GM19438 (cell line): ENCODE measurements around the gene ORAI2.

Experiments used
- ATAC-seq: cut with Tn5 transposase; IDR thresholded peaks from one replicate; pipeline ENCODE4 v1.9.1; 2021; ENCODE audit warnings: low read depth; ENCODE audit not compliant: unreplicated experiment

Gene ORAI2

DNA sequence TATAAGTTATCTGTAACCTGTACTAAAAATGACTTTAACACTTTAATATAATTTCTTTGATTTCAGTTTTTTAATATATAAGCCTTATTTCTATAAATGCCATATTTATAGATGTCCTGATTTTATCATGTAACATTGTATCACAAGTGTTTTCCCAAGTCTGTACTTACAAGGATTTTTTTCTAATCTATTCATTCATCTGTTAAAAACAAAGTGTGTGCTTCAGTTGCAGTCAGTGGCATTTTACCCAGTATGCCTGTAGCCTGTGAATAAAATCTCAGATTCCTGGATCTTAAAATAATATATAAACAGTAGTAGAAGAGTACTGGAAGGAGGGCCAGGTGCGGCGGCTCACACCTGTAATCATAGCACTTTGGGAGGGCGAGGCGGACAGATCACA is 19.8 kb upstream of the ORAI2 start:
- no peak for ATAC-seq

DNA sequence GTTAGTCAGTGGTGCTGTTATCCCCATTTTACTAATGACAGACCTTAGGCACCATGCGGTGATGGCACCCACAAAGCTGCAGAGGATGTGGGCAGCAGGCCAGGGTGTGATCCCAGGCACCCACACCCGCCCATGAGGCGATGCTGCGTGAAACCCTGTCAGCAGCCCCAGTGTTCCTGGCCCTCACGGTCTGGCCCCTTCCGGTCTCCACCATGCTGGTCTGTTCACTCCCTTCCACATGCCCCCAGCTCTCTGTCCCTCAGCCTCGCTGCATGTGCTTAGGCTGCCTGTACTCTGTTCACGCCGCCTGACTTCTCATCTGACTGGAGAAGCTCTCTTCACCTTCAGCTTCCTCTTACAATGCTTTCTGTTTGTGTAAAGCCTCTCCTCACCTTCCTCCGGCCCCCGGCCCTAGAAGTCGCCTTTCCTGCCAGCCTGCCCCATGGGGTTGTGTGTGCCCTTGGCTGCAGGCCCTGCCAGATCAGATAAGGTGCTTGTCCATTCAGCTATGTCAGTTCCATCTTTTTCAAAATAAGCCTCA is 17.6 kb upstream of the ORAI2 start:
- no peak for ATAC-seq

DNA sequence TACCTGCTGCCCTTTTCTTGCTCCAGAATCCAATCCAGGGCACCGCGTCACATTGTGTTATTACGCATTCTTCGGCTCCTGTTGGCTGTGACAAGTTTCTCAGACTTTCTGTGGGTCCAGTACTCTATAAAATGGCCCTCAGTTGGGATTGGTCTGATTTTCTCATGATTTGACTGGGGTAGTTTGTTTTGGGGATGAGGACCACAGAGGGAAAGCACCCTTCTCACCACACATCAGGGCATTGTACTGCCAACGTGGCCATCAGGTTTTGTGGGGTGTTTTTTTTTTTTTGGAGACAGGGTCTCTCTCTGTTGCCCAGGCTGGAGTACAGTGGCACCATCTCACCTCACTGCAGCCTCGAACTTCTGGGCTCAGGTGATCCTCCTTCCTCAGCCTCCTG is 17.0 kb upstream of the ORAI2 start:
- ATAC-seq = no peak

DNA sequence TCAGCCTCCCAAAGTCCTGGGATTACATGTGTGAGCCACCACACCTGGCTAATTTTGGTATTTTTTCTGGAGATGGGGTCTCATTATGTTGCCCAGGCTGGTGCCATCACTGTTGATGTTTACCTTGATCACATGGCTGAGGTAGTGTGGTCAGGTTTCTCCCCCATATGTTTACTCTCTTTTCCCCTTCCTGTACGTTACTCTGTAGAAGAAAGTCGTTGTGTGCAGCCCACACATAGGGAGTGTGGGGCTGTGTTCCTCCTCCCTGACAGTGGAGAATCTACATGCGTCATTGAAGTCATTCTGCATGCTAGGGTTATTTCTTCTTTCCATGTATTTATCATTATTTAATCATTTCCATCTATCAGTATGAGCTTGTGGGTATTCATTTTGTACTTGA is 16.3 kb upstream of the ORAI2 start:
- ATAC-seq = no peak

DNA sequence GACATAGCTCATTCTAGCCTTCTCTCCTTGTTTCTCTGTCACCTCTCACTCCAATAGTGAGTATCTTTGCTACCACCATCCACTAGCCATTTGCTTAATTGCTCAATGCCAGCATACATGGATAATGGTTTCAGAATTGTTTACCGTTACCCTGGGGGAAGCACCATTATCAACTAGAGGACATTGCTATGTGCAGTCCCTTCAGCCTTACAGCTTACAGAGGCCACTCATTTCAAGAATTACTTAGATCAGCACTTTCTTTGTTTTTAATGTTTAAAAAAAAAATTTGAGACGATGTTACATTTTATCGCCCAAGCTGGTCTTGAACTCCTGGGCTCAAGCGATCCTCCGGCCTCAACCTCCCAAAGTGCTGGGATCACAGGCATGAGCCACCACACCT is 14.8 kb upstream of the ORAI2 start:
- ATAC-seq = no peak

DNA sequence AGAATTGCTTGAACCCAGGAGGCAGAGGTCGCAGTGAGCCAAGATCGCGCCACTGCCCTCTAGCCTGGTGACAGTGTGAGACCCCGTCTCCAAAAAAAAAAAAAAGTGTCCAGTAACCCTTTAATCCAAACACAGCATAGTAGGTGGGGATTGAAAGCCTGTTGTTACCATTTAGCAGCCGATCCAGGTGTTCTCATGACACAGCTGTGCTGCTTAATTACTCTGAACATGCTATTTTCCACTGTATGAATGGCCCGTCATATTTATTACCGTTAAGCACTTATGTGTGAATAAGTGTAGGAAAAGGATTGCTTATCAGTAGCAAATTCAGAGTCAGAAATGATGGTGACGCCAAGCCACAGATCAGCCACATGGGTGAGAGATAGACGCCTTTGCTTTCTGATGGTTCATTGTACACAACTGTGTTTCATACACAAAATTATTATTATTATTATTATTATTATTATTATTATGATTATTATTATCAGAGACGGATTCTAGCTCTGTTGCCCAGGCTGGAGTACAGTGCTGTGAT is 11.6 kb upstream of the ORAI2 start:
- no peak for ATAC-seq

DNA sequence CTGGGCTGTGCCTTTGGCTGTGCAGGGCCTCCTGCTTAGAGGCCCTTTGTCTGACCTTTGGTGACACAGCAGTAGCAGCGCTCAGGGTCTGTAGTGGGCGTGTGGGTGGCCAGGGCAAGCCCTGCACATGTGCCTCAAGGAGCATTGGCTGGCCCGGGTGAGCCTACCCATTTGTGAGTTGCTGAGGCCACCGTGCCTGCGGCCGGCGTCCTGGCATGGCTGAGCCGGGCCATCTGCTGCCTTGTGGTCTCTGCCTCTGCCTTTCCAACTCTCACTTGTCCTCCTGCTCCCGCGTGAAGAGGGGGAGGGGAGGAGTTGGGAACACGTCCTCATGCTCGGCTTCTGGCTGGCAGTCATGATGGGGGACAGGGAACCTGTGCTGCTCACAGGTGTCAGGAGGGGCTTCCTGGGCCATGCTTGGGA is 9.2 kb upstream of the ORAI2 start:
- ATAC-seq = no peak

DNA sequence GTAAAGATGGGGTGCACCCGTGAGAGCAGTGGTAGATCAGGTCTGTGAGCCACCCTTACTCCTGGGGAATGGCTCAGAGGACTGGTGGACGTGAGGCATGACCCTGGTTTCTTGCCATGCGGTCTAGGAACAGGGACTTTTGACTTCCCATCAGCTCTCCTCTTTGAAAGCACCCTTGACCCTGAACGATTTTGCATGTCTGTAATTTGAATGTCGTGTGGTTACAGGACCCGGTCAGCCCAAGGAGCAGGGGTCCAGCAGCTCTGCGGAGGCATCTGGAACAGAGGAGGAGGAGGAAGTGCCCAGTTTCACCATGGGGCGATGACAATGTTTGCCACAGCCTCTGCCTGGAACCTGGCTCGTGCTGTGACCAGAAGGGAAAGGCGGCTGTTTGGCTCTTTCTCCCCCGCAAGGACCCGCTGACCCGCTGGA is 8.6 kb upstream of the ORAI2 start:
- ATAC-seq = no peak

DNA sequence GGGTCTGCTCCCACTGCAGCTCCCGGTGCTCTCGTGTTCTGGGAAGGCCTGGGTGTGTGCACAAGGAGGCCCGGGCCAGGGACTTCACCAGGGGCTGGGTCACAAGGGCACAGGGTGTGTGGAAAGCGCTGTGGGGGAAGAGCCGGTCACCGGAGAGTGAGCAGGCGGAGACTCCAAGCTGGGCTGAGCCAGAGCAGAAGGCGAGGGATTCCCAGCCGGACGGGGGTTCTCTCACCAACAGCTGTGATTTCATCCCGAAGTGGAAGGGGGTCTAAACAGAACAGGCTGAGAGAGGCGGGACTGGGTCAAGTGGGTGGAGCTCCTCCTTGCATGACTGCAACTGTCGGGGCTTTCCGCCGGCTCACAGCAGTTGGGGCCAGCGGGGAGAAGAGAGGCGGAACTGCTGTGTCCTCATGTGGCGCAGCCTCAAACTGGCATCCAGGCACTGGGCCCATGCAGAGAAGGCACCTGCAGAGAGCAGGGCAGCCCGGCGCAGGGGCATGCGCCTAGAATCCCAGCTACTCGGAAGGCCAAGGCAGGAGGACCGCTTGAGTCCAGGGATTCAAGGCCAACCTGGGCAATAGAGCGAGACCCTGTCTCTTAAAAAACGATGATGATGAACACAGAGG is 7.6 kb upstream of the ORAI2 start:
- ATAC-seq = peak; percentile 65

DNA sequence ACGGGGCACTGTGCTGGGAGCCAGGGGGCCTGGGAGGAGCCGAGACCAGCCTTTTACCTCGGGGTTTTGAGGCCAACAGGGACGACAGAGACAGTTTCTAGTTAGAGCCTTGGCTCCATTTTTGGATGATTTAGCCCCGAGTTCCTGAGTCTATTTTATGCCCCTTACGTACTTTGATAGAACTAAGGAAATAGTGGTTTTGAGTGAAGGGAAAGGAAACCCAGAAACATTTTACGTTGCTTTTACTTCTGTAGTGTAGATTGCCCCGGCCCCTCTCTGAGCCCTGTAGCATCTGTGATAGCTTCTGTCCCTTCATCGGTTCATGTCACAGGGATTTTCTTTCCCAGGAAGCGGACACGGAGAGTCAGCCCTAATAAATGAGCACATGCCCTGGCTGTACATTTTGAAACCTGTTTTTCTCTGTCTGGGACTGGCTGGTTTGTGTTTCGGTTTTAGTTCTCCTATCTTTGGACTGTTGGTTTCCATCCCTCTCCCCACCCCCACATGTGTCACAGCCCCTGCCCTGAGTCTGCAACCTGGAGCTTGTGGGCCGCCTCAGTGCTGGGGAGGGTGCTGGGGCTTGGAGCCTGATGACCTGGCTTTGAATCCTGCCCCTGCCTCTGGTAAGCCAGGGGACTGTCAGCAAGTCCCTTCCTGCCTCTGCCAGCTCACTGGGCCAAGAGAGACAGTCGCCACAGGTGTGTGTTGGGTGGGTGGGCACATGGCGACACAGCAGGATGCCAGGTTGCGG is 6.9 kb upstream of the ORAI2 start:
- ATAC-seq = peak; percentile 44

DNA sequence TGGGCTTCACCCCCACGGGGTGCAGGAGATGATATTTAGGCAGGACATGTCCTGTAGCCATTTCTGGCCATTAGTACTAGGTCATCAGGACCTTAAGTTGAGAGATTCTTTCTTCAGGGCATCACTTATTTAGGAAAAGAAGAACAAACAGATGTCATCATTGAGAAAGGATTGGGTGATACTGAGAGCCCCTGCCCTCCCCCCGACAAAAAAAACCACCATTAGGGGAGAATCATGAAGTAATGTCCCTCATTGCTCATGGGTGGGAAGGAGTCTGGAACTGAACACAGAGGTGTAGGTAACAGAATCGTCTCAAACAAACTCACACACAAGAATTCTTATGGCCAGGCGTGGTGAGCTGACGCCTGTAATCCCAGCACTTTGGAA is 6.4 kb upstream of the ORAI2 start:
- no peak for ATAC-seq

DNA sequence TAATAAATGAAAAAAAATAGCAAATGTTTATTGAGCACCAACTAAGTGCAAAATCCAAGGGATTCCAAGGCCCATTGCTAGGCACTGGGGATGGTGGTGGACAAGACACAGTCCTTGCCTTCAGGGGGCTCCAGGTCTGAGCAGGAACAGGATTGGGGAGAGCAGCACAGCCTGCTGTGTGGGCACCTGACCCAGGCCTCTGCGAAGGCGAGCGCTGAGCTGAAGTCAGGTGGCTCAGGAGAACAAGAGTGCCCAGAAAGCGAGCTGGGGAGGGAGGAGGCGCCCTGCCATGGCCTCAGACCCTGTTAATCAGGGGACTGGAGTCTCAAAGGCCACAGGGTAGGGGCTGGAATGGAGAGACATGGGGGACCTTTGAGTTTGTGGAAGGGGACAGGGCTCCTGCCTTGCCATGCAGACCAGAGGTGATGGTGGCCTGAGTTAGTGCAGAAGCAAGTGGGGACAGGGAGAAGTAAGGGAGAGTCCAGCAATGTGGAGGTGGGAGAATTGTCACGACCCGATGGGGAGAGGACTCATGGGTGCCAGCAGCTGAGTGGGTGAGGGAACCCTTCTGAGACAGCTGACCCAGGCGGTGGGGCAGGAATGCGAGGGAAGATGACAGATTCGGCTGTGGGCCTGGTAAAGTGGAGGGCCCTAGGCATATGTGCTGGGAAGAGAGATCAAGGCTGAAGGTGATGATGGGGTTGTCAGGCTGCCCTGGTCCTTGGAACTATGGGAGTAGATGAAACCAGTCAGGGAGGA is 4.1 kb upstream of the ORAI2 start:
- ATAC-seq = no peak

DNA sequence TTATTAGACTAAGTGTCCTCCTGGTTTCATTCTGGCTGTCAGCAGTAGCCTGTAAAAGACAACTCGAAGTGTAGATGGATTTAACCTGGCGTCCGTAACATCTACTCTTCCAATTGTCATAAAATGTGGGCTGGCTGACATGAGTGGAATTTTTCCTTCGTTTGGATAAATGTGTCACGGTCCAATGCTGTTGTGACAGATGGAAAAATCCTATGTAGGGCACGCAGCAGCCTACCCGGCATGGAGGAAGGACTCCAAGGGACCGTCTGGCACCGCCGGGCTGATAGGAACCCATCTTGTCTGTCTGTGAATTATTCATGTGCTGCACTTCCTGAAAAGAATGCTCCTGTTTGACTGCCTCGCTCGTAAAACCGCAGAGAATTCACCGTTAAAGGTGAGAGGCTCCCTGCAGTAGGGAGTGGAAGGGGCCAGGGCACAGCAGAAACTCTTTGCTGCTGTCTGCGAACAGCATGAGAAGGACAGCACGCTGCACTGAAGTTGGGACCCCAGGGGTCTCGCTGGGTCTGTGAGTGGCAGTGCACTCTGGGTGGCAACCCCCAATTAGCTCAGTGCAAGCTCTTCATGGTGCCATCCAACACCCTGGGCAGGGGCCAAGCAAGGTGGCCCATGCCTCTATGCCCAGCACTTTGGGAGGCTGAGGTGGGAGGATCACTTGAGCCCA is 1.6 kb upstream of the ORAI2 start:
- ATAC-seq = no peak

DNA sequence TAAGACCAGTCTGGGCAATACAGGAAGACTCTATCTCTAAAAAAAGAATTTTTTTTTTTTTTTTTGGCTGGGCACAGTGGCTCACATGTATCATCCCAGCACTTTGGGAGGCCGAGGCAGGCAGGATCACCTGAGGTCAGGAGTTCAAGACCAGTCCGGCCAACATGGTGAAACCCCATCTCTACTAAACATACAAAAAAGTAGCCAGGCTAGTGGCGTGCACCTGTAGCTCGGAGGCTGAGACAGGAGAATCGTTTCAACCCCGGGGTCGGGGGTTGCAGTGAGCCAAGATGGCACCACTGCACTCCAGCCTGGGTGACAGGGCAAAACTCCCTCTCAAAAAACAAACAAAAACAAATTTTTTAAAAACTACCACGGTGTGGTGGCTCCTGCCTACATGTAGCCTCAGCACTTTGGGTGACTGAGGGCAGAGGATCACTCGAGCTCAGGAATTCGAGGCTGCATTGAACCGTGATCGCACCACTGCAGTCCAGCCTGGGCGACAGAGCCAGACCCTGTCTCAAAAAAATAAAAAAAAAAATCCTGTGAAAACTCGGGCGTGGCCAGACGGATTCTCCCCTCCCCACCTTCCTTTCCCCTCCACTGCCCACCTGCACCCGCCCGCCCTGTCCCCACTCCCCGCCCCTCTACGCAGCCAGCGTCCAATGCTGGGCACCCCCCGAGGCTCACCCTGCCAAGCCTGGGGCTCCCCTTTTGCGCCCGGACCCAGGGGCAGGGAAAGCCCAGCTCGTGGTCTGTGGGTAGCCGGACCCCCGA is 745 bp upstream of the ORAI2 start:
- ATAC-seq = peak; percentile 20

DNA sequence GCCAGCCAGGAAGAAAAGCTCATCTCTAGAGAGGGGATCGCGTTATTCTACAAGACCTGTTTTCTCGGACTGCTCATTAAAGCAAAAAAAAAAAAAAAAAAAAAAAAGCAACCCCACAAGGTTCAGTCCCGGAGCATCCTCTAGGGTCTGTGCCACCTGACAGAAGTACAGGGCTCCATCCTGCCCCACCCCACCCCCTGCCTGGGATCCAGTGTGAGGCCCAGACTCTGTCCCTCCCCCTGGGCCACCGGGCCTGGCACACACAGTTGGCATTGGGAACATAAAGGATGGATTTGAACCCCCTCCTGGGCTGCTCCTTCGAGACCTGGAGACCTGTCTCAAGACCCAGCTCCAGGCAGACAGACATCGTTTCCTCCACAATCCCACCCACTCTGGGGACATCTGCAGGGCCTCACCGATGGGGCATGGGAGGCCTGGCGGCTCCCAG is 688 bp downstream of the ORAI2 start:
- ATAC-seq = no peak

DNA sequence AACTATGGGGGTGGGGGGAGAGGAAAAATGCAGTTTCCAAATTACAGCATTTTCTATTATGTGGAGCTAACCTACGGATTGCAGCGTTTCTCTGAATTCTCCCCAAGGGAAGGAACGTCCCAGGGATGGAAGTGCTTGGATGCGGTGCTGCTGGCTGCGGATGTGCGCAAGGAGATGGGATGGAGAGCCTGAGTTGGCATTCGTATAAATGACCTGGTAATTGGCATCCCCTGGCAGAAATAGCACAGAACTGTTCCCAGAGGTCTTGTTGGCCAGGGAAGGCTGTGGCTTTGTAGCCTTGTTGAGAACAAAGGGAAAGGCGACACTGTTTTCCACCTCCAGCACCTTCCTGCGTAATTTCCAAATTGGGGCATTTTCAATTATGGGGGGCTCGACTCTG is 2.7 kb downstream of the ORAI2 start:
- no peak for ATAC-seq

DNA sequence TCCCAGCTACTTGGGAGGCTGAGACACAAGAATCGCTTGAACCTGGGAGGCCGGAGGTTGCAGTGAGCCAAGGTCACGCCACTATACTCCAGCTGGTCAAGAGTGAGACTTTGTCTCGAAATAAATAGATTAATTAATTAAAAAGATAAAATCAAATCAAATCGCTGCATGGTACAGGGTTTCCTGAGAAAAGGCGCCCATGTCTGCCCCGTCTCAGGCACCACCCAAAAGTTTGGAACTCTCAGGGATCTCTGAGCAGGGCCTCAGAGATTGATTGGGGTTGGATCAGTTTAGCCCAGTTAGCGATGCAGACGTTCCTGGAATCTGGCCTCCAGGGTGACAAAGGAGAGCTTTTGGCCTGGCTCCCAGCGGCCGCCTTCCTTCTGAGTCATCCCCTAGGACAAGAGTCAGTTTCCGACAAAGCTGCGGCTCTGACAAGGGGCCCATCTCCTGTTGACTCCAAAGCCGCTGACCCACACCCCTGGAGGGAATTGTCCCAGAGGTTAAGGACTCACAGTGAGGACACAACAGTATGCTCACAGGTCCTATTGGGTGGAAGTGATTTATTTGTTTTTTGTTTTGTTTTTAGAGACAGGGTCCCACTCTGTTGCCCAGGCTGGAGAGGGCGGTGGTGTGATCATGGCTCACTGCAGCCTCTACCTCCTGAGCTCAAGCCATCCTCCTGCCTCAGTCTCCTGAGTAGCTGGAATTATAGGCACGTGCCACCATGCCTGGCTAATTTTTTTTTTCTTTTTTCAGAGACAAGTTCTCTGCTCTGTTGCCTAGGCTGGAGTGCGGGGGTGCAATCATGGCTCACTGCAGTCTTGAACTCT is 6.8 kb downstream of the ORAI2 start:
- no peak for ATAC-seq

DNA sequence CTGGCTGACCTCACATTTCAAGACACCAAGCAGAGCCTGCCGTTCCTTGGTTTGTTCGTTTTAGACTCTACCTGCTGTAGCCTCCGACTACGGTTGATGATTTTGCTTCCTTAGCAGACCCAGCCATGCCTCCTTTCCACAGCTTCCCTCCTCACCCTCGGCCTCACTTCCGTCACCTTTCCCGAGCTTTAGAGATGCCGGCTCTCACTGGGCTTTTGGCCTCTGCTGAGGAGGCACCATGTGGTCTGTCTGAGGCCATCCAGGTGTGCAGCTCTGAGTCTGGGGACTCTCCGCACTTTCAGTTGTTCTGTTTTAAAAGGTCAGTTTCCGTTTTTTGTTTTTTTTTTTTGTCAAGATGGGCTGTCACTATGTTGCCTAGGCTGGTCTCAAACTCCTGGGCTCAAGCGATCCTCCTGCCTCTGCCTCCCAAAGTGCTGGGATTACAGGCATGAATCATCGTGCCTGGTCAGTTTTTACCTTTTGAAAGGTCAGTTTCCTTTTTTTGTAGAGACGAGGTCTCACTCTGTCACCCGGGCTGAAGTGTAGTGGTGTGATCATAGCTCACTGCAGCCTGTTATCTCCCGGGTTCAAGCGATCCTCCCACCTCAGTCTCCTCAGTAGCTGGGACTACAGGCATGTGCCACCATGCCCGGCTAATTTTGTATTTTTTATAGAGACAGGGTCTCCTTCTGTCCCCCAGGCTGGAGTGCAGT is 11.7 kb downstream of the ORAI2 start:
- ATAC-seq = peak; percentile 34
